Trophoblast cell (in vitro differentiated cells and primary cell): ENCODE results near the gene TRNP1.

ENCODE experiments used
- DNase-seq, 2 donors: peaks; one replicate each; pipeline ENCODE4 v3.0.0-alpha.2; 2016
- H2AFZ ChIP-seq: 2 replicates; pipeline ENCODE4 v1.6.1; 2013; ENCODE audit warnings: low read length, moderate library complexity, mild to moderate bottlenecking; ENCODE audit not compliant: insufficient read depth, poor library complexity
- H2AK5ac ChIP-seq: 2 replicates; pipeline ENCODE4 v1.6.1; 2013; ENCODE audit warnings: mild to moderate bottlenecking, low read length
- H2BK120ac ChIP-seq: 2 replicates; pipeline ENCODE4 v1.6.1; 2013; ENCODE audit warnings: low read length, mild to moderate bottlenecking, moderate library complexity; ENCODE audit not compliant: insufficient read depth, poor library complexity
- H2BK12ac ChIP-seq: 2 replicates; pipeline ENCODE4 v1.6.1; 2013; ENCODE audit warnings: mild to moderate bottlenecking, low read length, moderate library complexity
- H2BK5ac ChIP-seq: 2 replicates; pipeline ENCODE4 v1.6.1; 2013; ENCODE audit warnings: low read length, low read depth, moderate library complexity, mild to moderate bottlenecking; ENCODE audit not compliant: poor library complexity
- H3K14ac ChIP-seq: 2 replicates; pipeline ENCODE4 v1.6.1; 2013; ENCODE audit warnings: mild to moderate bottlenecking, low read length
- H3K18ac ChIP-seq: 2 replicates; pipeline ENCODE4 v1.6.1; 2013; ENCODE audit warnings: mild to moderate bottlenecking, low read length
- H3K23ac ChIP-seq: 2 replicates; pipeline ENCODE4 v1.6.1; 2013; ENCODE audit warnings: low read length
- H3K27ac ChIP-seq: 2 replicates; pipeline ENCODE4 v1.5.1; 2013; ENCODE audit warnings: low read depth, mild to moderate bottlenecking, inconsistent platforms, low read length, moderate library complexity
- H3K27me3 ChIP-seq: 2 replicates; pipeline ENCODE4 v1.6.1; 2013; ENCODE audit warnings: inconsistent platforms, mild to moderate bottlenecking, low read length, moderate library complexity; ENCODE audit not compliant: insufficient read depth
- H3K36me3 ChIP-seq, 2 experiments: 1 replicate in 1 of 2; 2 replicates in 1 of 2; pipeline ENCODE4 v1.6.1; 2013; ENCODE audit warnings: low read length in 2 of 2, mild to moderate bottlenecking in 2 of 2, moderate library complexity in 1 of 2; ENCODE audit not compliant: insufficient read depth in 2 of 2, control insufficient read depth in 1 of 2
- H3K4ac ChIP-seq: 2 replicates; pipeline ENCODE4 v1.6.1; 2013; ENCODE audit warnings: low read depth, mild to moderate bottlenecking, low read length, moderate library complexity
- H3K4me1 ChIP-seq, 2 experiments: 1 replicate in 1 of 2; 2 replicates in 1 of 2; pipeline ENCODE4 v1.6.1; 2013; ENCODE audit warnings: low read length in 2 of 2, mild to moderate bottlenecking in 2 of 2, moderate library complexity in 1 of 2; ENCODE audit not compliant: insufficient read depth in 2 of 2, control insufficient read depth in 1 of 2
- H3K4me2 ChIP-seq: 2 replicates; pipeline ENCODE4 v1.6.1; 2013; ENCODE audit warnings: inconsistent platforms, mild to moderate bottlenecking, low read length, moderate library complexity
- H3K4me3 ChIP-seq: 2 replicates; pipeline ENCODE4 v1.5.1; 2013; ENCODE audit warnings: mild to moderate bottlenecking, low read depth, low read length, inconsistent platforms
- H3K79me1 ChIP-seq: one replicate; pipeline ENCODE4 v1.6.1; 2013; ENCODE audit warnings: low read length
- H3K79me2 ChIP-seq: 2 replicates; pipeline ENCODE4 v1.6.1; 2013; ENCODE audit warnings: low read length, mild to moderate bottlenecking; ENCODE audit not compliant: control insufficient read depth, insufficient read depth, poor library complexity
- H3K9ac ChIP-seq: 2 replicates; pipeline ENCODE4 v1.6.1; 2013; ENCODE audit warnings: mild to moderate bottlenecking, low read length
- H3K9me3 ChIP-seq: 2 replicates; pipeline ENCODE4 v1.6.1; 2013; ENCODE audit warnings: low read depth, mild to moderate bottlenecking, control low read depth, inconsistent platforms, low read length; ENCODE audit not compliant: insufficient read depth
- H4K12ac ChIP-seq: 2 replicates; pipeline ENCODE4 v1.6.1; 2013; ENCODE audit warnings: low read depth, mild to moderate bottlenecking, low read length, moderate library complexity
- H4K8ac ChIP-seq: 2 replicates; pipeline ENCODE4 v1.6.1; 2013; ENCODE audit warnings: low read depth, mild to moderate bottlenecking, low read length, moderate library complexity
- H4K91ac ChIP-seq: one replicate; pipeline ENCODE4 v1.6.1; 2013; ENCODE audit warnings: low read depth, mild to moderate bottlenecking, low read length, moderate library complexity
- WGBS: extraction: QIAGEN DNeasy Blood & Tissue Kit; methylation state at CpG from one replicate; pipeline ENCODE4 v1.1.7; 2013; ENCODE audit warnings: missing lambda C conversion rate; ENCODE audit not compliant: insufficient read length, insufficient coverage; ENCODE audit errors: extremely low coverage; 5-methylcytosine and 5-hydroxymethylcytosine counted together

The TRNP1 gene

DNA sequence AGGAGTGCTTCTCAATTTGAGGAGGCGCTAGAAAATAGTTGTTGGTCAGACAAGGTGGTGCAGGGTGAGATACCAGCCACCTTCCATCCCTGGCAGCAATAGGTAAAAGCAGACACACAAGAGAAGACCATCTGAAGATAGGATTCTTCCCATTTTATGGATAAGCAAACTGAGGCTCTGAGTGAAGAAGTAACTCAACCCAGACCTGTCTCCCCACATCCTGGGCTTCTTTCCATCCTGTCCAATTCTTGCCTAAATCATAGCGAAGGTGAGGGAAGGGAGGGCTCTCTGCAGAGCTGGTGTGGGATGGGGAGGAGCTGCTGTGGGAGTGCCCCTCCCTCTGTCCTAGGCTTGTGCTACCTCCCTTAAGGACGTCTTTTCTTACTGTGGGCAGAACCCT is 21.9 kb upstream of the TRNP1 start:
- no peak overlapping the region for H2BK120ac ChIP-seq
- no peak overlapping the region for H3K18ac ChIP-seq

DNA sequence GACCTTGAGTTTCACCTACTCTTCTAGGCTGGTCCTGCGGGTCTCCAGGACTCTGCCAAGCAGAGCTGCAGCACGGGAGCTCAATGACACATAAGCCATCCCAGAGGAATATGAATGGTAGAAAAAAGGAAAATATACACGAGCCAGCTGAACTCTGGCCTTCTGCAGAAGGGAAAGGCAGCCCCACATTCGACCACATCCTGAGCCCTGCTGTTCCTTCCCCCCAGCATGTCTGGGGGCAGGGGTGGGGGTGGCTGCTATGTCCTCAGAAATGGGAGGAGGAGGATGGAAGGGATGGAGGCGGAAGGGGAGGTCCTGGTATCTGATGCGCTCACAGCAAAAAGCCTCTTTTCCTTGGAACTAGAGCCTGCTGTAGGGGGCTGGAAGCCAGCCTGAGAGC is 21.1 kb upstream of the TRNP1 start:
- H2BK120ac ChIP-seq = no peak overlapping the region
- DNase-seq = no peak
- no CpG with 5 or more reads among the region's 6 CpGs for WGBS
- no peak overlapping the region for H2AFZ ChIP-seq
- H4K91ac ChIP-seq = no peak overlapping the region
- H3K9me3 ChIP-seq = no peaks in the 10 kb centered on the region
- H4K8ac ChIP-seq = no peak overlapping the region
- H3K4me3 ChIP-seq = no peak overlapping the region
- no peak overlapping the region for H3K4ac ChIP-seq
- H3K27me3 ChIP-seq = no peaks in the 10 kb centered on the region
- H3K27ac ChIP-seq = no peak overlapping the region
- H3K14ac ChIP-seq = no peak overlapping the region
- H3K4me1 ChIP-seq = no peaks in the 10 kb centered on the region
- H3K9ac ChIP-seq = no peak overlapping the region
- no peaks in the 10 kb centered on the region for H3K79me1 ChIP-seq
- no peak overlapping the region for H2BK12ac ChIP-seq
- no peak overlapping the region for H2AK5ac ChIP-seq
- no peak overlapping the region for H2BK5ac ChIP-seq
- no peak overlapping the region for H3K23ac ChIP-seq
- no peak overlapping the region for H3K18ac ChIP-seq
- H3K4me2 ChIP-seq = no peak overlapping the region
- no peaks in the 10 kb centered on the region for H3K36me3 ChIP-seq
- H3K79me2 ChIP-seq = no peaks in the 10 kb centered on the region
- no peak overlapping the region for H4K12ac ChIP-seq

More for the DNA sequence above, 21.9 kb upstream of the TRNP1 start:
- Histone ChIP-seq H3K4ac (no peak overlapping the region), H3K4me2 (no peak overlapping the region), H4K8ac (no peak overlapping the region), H2AFZ (no peak overlapping the region), H3K27ac (no peak overlapping the region), H3K36me3 (no peaks in the 10 kb centered on the region), H3K23ac (no peak overlapping the region), H3K79me2 (no peaks in the 10 kb centered on the region), H2BK12ac (no peak overlapping the region), H4K12ac (no peak overlapping the region), H3K4me3 (no peak overlapping the region), H3K9ac (no peak overlapping the region), H2BK5ac (no peak overlapping the region), H3K79me1 (no peaks in the 10 kb centered on the region), H2AK5ac (no peak overlapping the region), H3K9me3 (no peaks in the 10 kb centered on the region), H4K91ac (no peak overlapping the region), H3K14ac (no peak overlapping the region), H3K4me1 (no peaks in the 10 kb centered on the region), H3K27me3 (no peaks in the 10 kb centered on the region)
- WGBS = no CpG with 5 or more reads among the region's 3 CpGs
- no peak for DNase-seq

DNA sequence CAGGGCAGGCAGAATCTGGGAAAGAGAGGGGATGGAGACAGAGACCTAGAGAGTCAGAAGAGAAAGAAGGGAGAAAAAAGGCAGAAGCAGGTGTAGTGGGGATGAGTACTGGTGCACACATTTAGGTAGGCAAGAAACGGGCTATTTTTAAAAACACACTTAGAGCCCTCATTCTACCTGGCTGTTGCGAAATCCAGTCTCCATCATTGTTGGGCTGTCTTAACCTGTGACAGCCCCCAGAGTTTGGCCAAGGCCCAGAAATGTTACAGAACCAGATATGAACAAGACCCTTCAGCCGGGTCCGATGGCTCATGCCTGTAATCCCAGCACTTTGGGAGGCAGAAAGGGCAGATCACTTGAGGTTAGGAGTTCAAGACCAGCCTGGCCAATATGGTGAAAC is 20.7 kb upstream of the TRNP1 start:
- Histone ChIP-seq H3K36me3 (no peaks in the 10 kb centered on the region), H3K4me1 (peaks cover 0 to 2% of the 10 kb centered on the region in 2 experiments), H3K9me3 (no peaks in the 10 kb centered on the region), H2BK12ac (no peak overlapping the region), H4K8ac (no peak overlapping the region), H3K27ac (no peak overlapping the region), H3K18ac (no peak overlapping the region), H3K4me3 (no peak overlapping the region), H3K79me2 (no peaks in the 10 kb centered on the region), H2BK120ac (no peak overlapping the region), H3K27me3 (no peaks in the 10 kb centered on the region), H4K91ac (no peak overlapping the region), H3K4me2 (no peak overlapping the region), H3K9ac (no peak overlapping the region), H3K14ac (no peak overlapping the region), H2AFZ (no peak overlapping the region), H3K4ac (no peak overlapping the region), H3K79me1 (no peaks in the 10 kb centered on the region), H4K12ac (no peak overlapping the region), H2AK5ac (no peak overlapping the region), H3K23ac (no peak overlapping the region), H2BK5ac (no peak overlapping the region)
- WGBS = no CpG with 5 or more reads among the region's 4 CpGs
- no peak for DNase-seq

DNA sequence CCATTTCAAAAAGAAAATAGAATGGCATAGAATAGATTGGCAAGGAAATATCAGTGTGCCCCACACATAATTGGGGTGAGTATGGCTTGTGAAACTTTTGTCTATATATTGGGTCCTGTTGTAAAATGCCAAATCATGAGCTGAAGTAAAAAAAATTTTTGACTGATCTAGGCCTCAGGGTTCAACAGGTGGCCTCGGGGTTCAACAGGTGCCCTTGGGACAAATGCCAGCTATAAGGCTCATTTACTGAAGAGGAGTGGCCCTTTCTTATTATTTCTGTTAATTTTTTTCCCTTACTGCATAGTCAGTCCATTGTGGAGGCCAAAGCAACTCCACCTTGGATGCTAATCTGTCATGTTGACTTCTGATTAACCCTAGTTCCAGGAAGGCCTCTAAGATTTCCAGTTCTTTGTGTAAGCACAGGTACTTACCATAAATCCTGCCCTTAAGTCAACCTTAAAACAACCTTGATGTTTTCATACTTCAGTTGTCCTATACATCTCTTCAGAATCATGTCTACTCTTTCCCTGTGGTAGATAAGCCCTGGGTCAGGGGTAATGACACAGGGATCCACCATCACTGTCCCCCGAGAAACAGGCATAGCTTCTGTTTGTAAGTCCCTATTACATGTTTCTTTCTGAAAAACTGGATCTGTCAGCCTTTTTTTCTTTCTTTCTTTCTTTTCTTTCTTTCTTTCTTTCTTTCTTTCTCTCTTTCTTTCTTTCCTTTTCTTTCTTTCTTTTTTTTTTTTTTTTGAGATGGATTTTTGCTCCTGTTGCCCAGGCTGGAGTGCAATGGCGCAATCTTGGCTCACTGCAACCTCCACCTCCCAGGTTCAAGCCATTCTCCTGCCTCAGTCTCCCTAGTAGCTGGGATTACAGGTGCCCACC is 16.6 kb upstream of the TRNP1 start:
- H2BK5ac ChIP-seq = no peak overlapping the region
- H3K23ac ChIP-seq = no peak overlapping the region
- H3K4ac ChIP-seq = no peak overlapping the region
- no peak overlapping the region for H3K27ac ChIP-seq
- no peak overlapping the region for H4K12ac ChIP-seq
- H3K4me2 ChIP-seq = no peak overlapping the region
- no peak for DNase-seq
- no peak overlapping the region for H3K9ac ChIP-seq
- H2BK120ac ChIP-seq = no peak overlapping the region
- H2AK5ac ChIP-seq = no peak overlapping the region
- no peaks in the 10 kb centered on the region for H3K36me3 ChIP-seq
- no CpG with 5 or more reads among the region's 3 CpGs for WGBS
- no peaks in the 10 kb centered on the region for H3K27me3 ChIP-seq
- no peaks in the 10 kb centered on the region for H3K9me3 ChIP-seq
- no peak overlapping the region for H4K8ac ChIP-seq
- H3K18ac ChIP-seq = no peak overlapping the region
- no peak overlapping the region for H2AFZ ChIP-seq
- no peaks in the 10 kb centered on the region for H3K79me1 ChIP-seq
- H3K4me3 ChIP-seq = no peak overlapping the region
- H3K14ac ChIP-seq = no peak overlapping the region
- H4K91ac ChIP-seq = no peak overlapping the region
- no peak overlapping the region for H2BK12ac ChIP-seq
- peaks cover 0 to 2% of the 10 kb centered on the region in 2 experiments for H3K4me1 ChIP-seq
- H3K79me2 ChIP-seq = no peaks in the 10 kb centered on the region
